B cell (primary cell): ENCODE results near the gene ETFB. TPM values are rescaled to one million over a fixed set of nuclear protein-coding genes. Genes with fewer than 3 reads are reported as not detected.

ENCODE experiments used
- ATAC-seq: fragments of 200-7000 bp; cut with Tn5 transposase; one replicate; pipeline ENCODE4 v1.10.0; 2021; ENCODE audit warnings: low read depth, mild to moderate bottlenecking, moderate number of reproducible peaks, moderate library complexity
- CTCF ChIA-PET: fragments of 350-600 bp; sonication (Branson Sonifier 250); formaldehyde crosslinking; loops from one replicate; lab custom pipeline; 2021; ENCODE audit warnings: antibody characterized with exemption, inconsistent platforms; lab: Charles Lee
- POLR2A ChIA-PET: fragments of 350-600 bp; sonication (Branson Sonifier 250); formaldehyde crosslinking; loops from one replicate; lab custom pipeline; 2021; ENCODE audit warnings: antibody characterized with exemption; lab: Charles Lee
- DNase-seq: peaks from one replicate; pipeline ENCODE4 v3.0.0; 2013
- H2AFZ ChIP-seq: 2 replicates; pipeline ENCODE4 v1.6.1; 2012; ENCODE audit warnings: mild to moderate bottlenecking, low read depth, low read length; ENCODE audit not compliant: insufficient read depth, poor library complexity, severe bottlenecking
- H3K27ac ChIP-seq, 2 donors: 1 replicate in 1 of 2; 2 replicates in 1 of 2; pipeline ENCODE4 v1.5.1; 2012 to 2013; ENCODE audit warnings: low read length in 2 of 2, mild to moderate bottlenecking in 2 of 2, moderate library complexity in 1 of 2
- H3K27me3 ChIP-seq, 4 experiments: fragments of 200-600 bp in 1 of 4; sonication (generic) in 1 of 4; replicated peaks in 1 of 4; 1 replicate in 2 of 4; 2 replicates in 2 of 4; pipeline versions ENCODE4 v1.6.1 to v1.7.0; 2013 to 2016; ENCODE audit warnings: low read length in 3 of 4, mild to moderate bottlenecking in 2 of 4, mixed read lengths in 1 of 4, moderate library complexity in 1 of 4; ENCODE audit not compliant: insufficient read depth in 4 of 4, control insufficient read depth in 3 of 4; ENCODE audit errors: control extremely low read depth in 1 of 4
- H3K36me3 ChIP-seq, 2 experiments: replicated peaks in 1 of 2; 1 replicate in 1 of 2; 2 replicates in 1 of 2; pipeline versions ENCODE4 v1.6.1 to v1.7.1; 2013; ENCODE audit warnings: low read length in 1 of 2; ENCODE audit not compliant: insufficient read depth in 2 of 2, control insufficient read depth in 1 of 2; ENCODE audit errors: control extremely low read depth in 1 of 2, extremely low read depth in 1 of 2
- H3K4me1 ChIP-seq, 2 donors: fragments of 200-600 bp in 1 of 2; sonication (generic) in 1 of 2; 1 replicate in 1 of 2; 2 replicates in 1 of 2; pipeline versions ENCODE4 v1.5.1 to v1.6.1; 2013 to 2017; ENCODE audit warnings: low read length in 2 of 2; ENCODE audit not compliant: control insufficient read depth in 2 of 2, insufficient read depth in 2 of 2
- H3K4me2 ChIP-seq: replicated peaks from 2 replicates; pipeline ENCODE3; 2012; ENCODE audit warnings: mild to moderate bottlenecking, low read depth, low read length; ENCODE audit not compliant: poor library complexity, severe bottlenecking
- H3K4me3 ChIP-seq, 5 experiments: fragments of 200-600 bp in 1 of 5; sonication (generic) in 1 of 5; 1 replicate in 3 of 5; 2 replicates in 2 of 5; pipeline versions ENCODE4 v1.5.1 to v1.7.0; 2011 to 2016; ENCODE audit warnings: low read length in 4 of 5, mild to moderate bottlenecking in 4 of 5, low read depth in 2 of 5, control low read depth in 1 of 5, moderate library complexity in 1 of 5; ENCODE audit not compliant: insufficient read depth in 1 of 5; ENCODE audit errors: control extremely low read depth in 1 of 5, extremely low read depth in 1 of 5
- H3K79me2 ChIP-seq: fragments of 200-600 bp; sonication (generic); one replicate; pipeline ENCODE4 v1.6.0; 2016; ENCODE audit warnings: low read length; ENCODE audit not compliant: control insufficient read depth, insufficient read depth
- H3K9ac ChIP-seq: fragments of 200-600 bp; sonication (generic); 2 replicates; pipeline ENCODE4 v1.6.1; 2017; ENCODE audit warnings: mild to moderate bottlenecking, low read length, moderate library complexity
- H3K9me3 ChIP-seq, 3 donors: one replicate each; pipeline versions ENCODE4 v1.6.1 to v1.7.1; 2013; ENCODE audit warnings: low read length in 2 of 3; ENCODE audit not compliant: control insufficient read depth in 2 of 3, insufficient read depth in 1 of 3; ENCODE audit errors: control extremely low read depth in 1 of 3
- H4K20me1 ChIP-seq: 2 replicates; pipeline ENCODE4 v1.6.0; 2012; ENCODE audit warnings: mild to moderate bottlenecking, low read length; ENCODE audit not compliant: insufficient read depth, control insufficient read depth, poor library complexity, severe bottlenecking
- H3K27ac Mint-ChIP-seq: one replicate; pipeline ENCODE4 v1.8.0; 2021; ENCODE audit warnings: mixed read lengths
- H3K27me3 Mint-ChIP-seq: one replicate; pipeline ENCODE4 v1.8.0; 2021; ENCODE audit warnings: mixed read lengths
- H3K4me1 Mint-ChIP-seq: one replicate; pipeline ENCODE4 v1.8.0; 2021; ENCODE audit warnings: mixed read lengths
- H3K4me3 Mint-ChIP-seq: one replicate; pipeline ENCODE4 v1.8.0; 2021; ENCODE audit warnings: mixed read lengths
- H3K9me3 Mint-ChIP-seq: one replicate; pipeline ENCODE4 v1.8.0; 2022; ENCODE audit warnings: mixed read lengths; ENCODE audit not compliant: insufficient read depth
- EZH2 ChIP-seq: IDR thresholded peaks from 2 replicates; pipeline ENCODE4 v1.6.1; 2012; ENCODE audit warnings: borderline replicate concordance, low read depth, mild to moderate bottlenecking, moderate library complexity, low read length; ENCODE audit not compliant: insufficient read depth, poor library complexity, severe bottlenecking
- WGBS: methylation state at CpG from one replicate; pipeline ENCODE4 v1.1.5; 2013; ENCODE audit warnings: missing lambda C conversion rate; ENCODE audit not compliant: insufficient coverage; 5-methylcytosine and 5-hydroxymethylcytosine counted together
- intact Hi-C: fragments of 100-400 bp; cut with micrococcal nuclease; formaldehyde crosslinking; loops from one replicate; pipeline ENCODE4 v1.10.0; 2022
- polyA plus RNA-seq: library from polyadenylated mRNA; depleted of rRNA; stranded (reverse); fragments of >200 nt; gene quantifications from 2 replicates; pipeline ENCODE4 v1.2.3, GENCODE V29; 2012
- total RNA-seq, 2 donors: library from RNA; stranded (reverse); fragments of 120-200 nt in 1 of 2; gene quantifications; 1 replicate in 1 of 2; 2 replicates in 1 of 2; pipeline versions ENCODE4 v1.2.3 to v1.2.4, GENCODE V29; 2013 to 2022
- TF ChIP-seq, protein P1 (sequence below): fragments of 200-600 bp; IDR thresholded peaks from one replicate; pipeline ENCODE4 v1.8.0; 2022; ENCODE audit warnings: antibody characterized with exemption, mild to moderate bottlenecking

Gene ETFB
- total and polyA plus RNA-seq, 2 donors (not counting 1 experiment from before 2014, with no cell fraction given), result 33.3 to 76.5 TPM

DNA sequence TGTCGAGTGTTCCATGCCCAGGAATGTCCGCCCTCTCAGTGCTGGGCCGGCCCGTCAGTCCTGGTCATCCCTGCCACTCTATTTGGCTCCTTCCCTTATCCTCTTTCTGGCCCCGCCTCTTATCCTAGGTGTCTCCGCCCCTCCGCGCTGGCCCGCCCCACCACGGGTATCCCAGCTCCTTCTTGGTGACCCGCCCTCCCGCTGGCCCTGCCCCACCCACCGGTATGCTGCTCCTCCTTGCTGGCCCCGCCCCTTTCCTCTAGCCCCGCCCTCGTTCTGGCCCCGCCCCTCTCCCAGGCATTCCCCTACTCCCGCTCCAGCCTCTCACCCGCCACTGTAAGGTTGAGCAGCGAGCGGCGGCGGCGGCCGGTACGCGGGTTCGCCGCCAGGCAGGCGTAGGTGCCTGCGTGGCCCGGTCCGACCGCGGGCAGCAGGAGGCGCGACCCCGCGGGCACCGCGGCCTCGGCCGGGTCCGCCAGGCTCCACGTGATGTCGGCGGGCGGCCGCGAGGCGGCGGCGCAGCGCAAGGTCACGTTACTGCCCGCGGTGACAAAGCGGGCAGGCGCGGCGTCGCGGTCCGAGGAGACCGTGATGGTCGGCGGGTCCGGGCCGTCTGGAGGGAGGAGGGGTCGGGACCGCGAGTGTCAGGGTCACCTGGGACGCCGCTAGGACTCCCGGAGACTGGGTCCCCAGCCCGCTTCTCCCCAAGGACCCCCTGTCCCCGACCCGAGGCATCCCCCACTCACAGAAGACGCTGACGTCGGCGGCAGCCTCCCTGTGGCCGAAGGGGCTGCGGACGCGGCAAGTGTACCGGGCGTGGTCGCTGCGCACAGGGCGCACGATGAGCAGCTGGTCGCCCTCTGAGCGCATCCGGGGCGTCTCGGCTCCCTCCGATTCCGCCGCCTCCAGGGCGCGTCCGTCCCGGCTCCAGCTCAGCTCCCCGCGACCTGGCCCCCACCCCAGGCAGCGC lies 26.2 kb downstream of the ETFB start:
- Histone ChIP-seq H3K9me3 (no peaks in the 10 kb centered on the region), H3K36me3 (no peaks in the 10 kb centered on the region), H3K9ac (peak overlapping the region; percentile 65), H4K20me1 (no peaks in the 10 kb centered on the region), H3K4me2 (peak overlapping the region; percentile 80), H3K27me3 (no peaks in the 10 kb centered on the region), H3K27ac (peak overlapping the region; percentile 50 to 64), H3K79me2 (no peaks in the 10 kb centered on the region), H2AFZ (peak overlapping the region; percentile 77), H3K4me3 (peak overlapping the region; percentile 11 to 77 (median 58)), H3K4me1 (peaks cover 35 to 54% of the 10 kb centered on the region in 2 donors)
- peak; percentile 82 for ATAC-seq
- H3K4me1 Mint-ChIP-seq, result peaks cover 47% of the 10 kb centered on the region
- no peaks in the 10 kb centered on the region for H3K9me3 Mint-ChIP-seq
- POLR2A ChIA-PET, result interaction anchor here (0.7 to 2.0 kb wide), 4 partner anchors 26 to 78 kb away, joined by 7 to 11 read pairs (median 10); partner anchors contain the start of gene SIGLEC10
- WGBS, result 3% methylated on average over 102 of the region's 107 CpGs
- intact Hi-C loops, result loop anchor here (1.0 to 2.0 kb wide), 11 partner anchors 27 to 363 kb away; partner anchors contain the start of genes CTU1, SIGLEC10 and ZNF175
- H3K27ac Mint-ChIP-seq, result peak overlapping the region; percentile 86
- TF ChIP-seq, protein P1, sequence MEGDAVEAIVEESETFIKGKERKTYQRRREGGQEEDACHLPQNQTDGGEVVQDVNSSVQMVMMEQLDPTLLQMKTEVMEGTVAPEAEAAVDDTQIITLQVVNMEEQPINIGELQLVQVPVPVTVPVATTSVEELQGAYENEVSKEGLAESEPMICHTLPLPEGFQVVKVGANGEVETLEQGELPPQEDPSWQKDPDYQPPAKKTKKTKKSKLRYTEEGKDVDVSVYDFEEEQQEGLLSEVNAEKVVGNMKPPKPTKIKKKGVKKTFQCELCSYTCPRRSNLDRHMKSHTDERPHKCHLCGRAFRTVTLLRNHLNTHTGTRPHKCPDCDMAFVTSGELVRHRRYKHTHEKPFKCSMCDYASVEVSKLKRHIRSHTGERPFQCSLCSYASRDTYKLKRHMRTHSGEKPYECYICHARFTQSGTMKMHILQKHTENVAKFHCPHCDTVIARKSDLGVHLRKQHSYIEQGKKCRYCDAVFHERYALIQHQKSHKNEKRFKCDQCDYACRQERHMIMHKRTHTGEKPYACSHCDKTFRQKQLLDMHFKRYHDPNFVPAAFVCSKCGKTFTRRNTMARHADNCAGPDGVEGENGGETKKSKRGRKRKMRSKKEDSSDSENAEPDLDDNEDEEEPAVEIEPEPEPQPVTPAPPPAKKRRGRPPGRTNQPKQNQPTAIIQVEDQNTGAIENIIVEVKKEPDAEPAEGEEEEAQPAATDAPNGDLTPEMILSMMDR, result peak; percentile 22
- no peak for TF ChIP-seq EZH2
- peak overlapping the region; percentile 97 for H3K4me3 Mint-ChIP-seq
- CTCF ChIA-PET, result interaction anchor here (0.6 to 7.0 kb wide), 20 partner anchors 17 to 438 kb away, joined by 3 to 70 read pairs (median 5); partner anchors contain the start of gene SIGLEC10
- H3K27me3 Mint-ChIP-seq, result no peaks in the 10 kb centered on the region
- peak; percentile 94 for DNase-seq
